Osteoblast (primary cell): ENCODE measurements around the gene PLXDC2. TPM values are rescaled to one million over a fixed set of nuclear protein-coding genes. Genes with fewer than 3 reads are reported as not detected.

Experiments used
- DNase-seq: peaks from one replicate; pipeline ENCODE4 v3.0.0; 2011; ENCODE audit warnings: low spot score, mixed read lengths; ENCODE audit not compliant: insufficient read length; ENCODE audit errors: missing footprints
- H2AFZ ChIP-seq: 2 replicates; pipeline ENCODE4 v1.6.0; 2011; ENCODE audit warnings: mild to moderate bottlenecking, low read length
- H3K27ac ChIP-seq: 2 replicates; pipeline ENCODE4 v1.5.1; 2011; ENCODE audit warnings: mild to moderate bottlenecking, low read depth, low read length, moderate library complexity
- H3K27me3 ChIP-seq: 2 replicates; pipeline ENCODE4 v1.6.0; 2012; ENCODE audit warnings: mild to moderate bottlenecking, control low read depth, inconsistent platforms, low read length, moderate library complexity; ENCODE audit not compliant: insufficient read depth
- H3K36me3 ChIP-seq: 2 replicates; pipeline ENCODE4 v1.5.1; 2011; ENCODE audit warnings: mild to moderate bottlenecking, low read length, control low read depth, moderate library complexity; ENCODE audit not compliant: insufficient read depth
- H3K4me1 ChIP-seq: 2 replicates; pipeline ENCODE4 v1.5.1; 2011; ENCODE audit warnings: mild to moderate bottlenecking, low read length, control low read depth, moderate library complexity; ENCODE audit not compliant: insufficient read depth
- H3K4me2 ChIP-seq: 2 replicates; pipeline ENCODE4 v1.6.0; 2011; ENCODE audit warnings: mild to moderate bottlenecking, low read length; ENCODE audit not compliant: insufficient read depth
- H3K4me3 ChIP-seq: fragments of 200-600 bp; sonication (generic); 3 replicates; pipeline ENCODE4 v1.5.1; 2012; ENCODE audit warnings: mild to moderate bottlenecking, low read length, inconsistent platforms; ENCODE audit not compliant: insufficient read depth
- H3K79me2 ChIP-seq: 2 replicates; pipeline ENCODE4 v1.6.0; 2012; ENCODE audit warnings: mild to moderate bottlenecking, low read length, control low read depth, inconsistent platforms; ENCODE audit not compliant: insufficient read depth
- H3K9me3 ChIP-seq: 2 replicates; pipeline ENCODE4 v1.5.1; 2011; ENCODE audit warnings: low read depth, low read length, control low read depth
- H4K20me1 ChIP-seq: 2 replicates; pipeline ENCODE4 v1.6.0; 2012; ENCODE audit warnings: mild to moderate bottlenecking, low read length, control low read depth; ENCODE audit not compliant: insufficient read depth
- total RNA-seq: library from RNA; depleted of rRNA; stranded (reverse); fragments of >200 nt; gene quantifications from 2 replicates; pipeline ENCODE4 v1.2.3, GENCODE V29; 2012
- TF ChIP-seq, protein P1 (sequence below): IDR thresholded peaks from 2 replicates; pipeline ENCODE4 v1.5.1; 2011; ENCODE audit warnings: mild to moderate bottlenecking, low read depth, low read length, moderate library complexity; ENCODE audit errors: extremely low read depth

The PLXDC2 gene
- total RNA-seq, 1 donor, result 63.3 TPM

DNA sequence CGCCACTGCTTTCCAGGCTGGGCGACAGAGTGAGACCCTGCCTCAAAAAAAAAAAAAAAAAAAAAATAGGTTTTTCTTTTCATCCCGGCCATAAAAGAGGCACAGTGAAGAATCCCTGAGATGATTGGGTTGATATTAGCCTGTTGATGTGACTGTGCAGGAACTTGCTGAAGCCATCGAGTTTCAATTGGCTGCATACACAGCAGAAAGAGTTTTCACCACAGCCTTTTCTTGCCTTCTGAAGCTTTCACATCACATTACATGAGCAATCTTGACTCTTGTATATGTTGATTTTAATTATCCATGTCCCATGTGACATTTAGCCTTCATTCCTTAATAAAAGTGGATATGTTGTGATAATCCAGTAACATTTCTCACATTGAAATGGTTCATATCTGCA lies 14.9 kb upstream of the PLXDC2 start:
- Histone ChIP-seq H3K27me3 (no peaks in the 10 kb centered on the region), H4K20me1 (no peaks in the 10 kb centered on the region), H2AFZ (no peak overlapping the region), H3K36me3 (no peaks in the 10 kb centered on the region), H3K27ac (no peak overlapping the region), H3K9me3 (no peaks in the 10 kb centered on the region), H3K4me3 (no peak overlapping the region), H3K4me1 (no peaks in the 10 kb centered on the region), H3K79me2 (no peaks in the 10 kb centered on the region), H3K4me2 (no peak overlapping the region)
- DNase-seq, result no peak
- TF ChIP-seq, protein P1, sequence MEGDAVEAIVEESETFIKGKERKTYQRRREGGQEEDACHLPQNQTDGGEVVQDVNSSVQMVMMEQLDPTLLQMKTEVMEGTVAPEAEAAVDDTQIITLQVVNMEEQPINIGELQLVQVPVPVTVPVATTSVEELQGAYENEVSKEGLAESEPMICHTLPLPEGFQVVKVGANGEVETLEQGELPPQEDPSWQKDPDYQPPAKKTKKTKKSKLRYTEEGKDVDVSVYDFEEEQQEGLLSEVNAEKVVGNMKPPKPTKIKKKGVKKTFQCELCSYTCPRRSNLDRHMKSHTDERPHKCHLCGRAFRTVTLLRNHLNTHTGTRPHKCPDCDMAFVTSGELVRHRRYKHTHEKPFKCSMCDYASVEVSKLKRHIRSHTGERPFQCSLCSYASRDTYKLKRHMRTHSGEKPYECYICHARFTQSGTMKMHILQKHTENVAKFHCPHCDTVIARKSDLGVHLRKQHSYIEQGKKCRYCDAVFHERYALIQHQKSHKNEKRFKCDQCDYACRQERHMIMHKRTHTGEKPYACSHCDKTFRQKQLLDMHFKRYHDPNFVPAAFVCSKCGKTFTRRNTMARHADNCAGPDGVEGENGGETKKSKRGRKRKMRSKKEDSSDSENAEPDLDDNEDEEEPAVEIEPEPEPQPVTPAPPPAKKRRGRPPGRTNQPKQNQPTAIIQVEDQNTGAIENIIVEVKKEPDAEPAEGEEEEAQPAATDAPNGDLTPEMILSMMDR, result no peak

DNA sequence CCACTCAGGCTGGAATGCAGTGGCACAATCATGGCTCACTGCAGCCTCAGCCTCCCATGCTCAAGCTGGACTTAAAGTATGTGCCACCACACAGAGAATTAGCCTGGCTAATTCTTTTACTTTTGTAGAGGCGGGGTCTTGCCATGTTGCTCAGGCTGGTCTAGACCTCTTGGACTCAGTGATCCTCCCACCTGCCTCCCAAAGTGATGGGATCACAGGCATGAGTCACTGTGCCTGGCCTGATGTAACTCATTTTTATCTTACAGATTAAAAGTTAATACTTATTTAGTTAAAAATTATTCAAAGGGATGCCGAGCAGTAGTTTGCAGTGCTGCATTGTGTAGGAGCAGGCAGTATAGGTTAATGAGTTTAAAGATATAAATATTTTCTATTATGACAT lies 12.6 kb upstream of the PLXDC2 start:
- TF ChIP-seq, protein P1, result no peak
- Histone ChIP-seq H2AFZ (no peak overlapping the region), H3K79me2 (no peaks in the 10 kb centered on the region), H3K4me3 (no peak overlapping the region), H3K36me3 (no peaks in the 10 kb centered on the region), H3K4me2 (no peak overlapping the region), H3K27ac (no peak overlapping the region), H3K27me3 (no peaks in the 10 kb centered on the region), H3K9me3 (no peaks in the 10 kb centered on the region), H3K4me1 (no peaks in the 10 kb centered on the region), H4K20me1 (no peaks in the 10 kb centered on the region)
- DNase-seq, result no peak

DNA sequence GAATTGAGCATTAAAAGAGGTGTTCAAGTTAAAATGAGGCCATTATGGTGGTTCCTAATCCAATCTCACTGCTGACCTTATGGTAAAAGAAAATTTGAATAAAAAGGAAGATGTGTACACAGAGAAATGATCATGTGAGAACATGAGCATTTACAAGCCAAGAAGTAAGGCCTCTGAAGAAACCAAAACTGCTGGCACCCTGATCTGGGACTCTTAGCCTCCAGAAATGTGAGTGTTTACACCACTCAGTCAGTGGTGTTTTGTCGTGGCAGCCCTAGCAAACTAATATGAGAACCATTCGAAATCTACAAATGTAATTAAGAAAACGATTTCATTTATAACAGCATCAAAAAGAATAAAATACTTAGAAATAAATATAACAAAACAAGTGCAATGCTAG lies 6.8 kb upstream of the PLXDC2 start:
- no peaks in the 10 kb centered on the region for H4K20me1 ChIP-seq
- no peak overlapping the region for H2AFZ ChIP-seq
- DNase-seq, result no peak
- no peaks in the 10 kb centered on the region for H3K79me2 ChIP-seq
- TF ChIP-seq, protein P1, result no peak
- no peaks in the 10 kb centered on the region for H3K4me1 ChIP-seq
- no peak overlapping the region for H3K27ac ChIP-seq
- H3K36me3 ChIP-seq, result no peaks in the 10 kb centered on the region
- H3K27me3 ChIP-seq, result peaks cover 3% of the 10 kb centered on the region
- H3K4me2 ChIP-seq, result no peak overlapping the region
- H3K9me3 ChIP-seq, result no peaks in the 10 kb centered on the region
- H3K4me3 ChIP-seq, result no peak overlapping the region

DNA sequence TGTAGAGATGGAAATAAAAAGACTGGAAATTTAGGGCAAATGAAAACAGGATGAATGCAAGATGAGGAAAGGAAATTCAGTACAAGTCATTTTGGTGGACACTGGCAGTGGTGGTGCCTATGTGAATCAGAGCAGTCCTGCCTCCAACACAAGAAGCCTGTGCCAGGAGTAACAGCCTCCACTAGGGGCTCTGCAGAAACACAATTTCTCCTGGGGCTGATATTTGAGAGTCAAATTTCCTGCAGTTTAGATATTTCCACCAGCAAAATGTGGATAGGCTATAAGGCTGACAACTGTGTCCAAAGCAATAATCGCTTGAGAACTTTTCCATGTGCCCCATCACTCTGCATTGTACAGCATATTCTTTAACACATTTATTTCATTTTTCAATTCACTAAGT lies 4.7 kb upstream of the PLXDC2 start:
- Histone ChIP-seq H3K27me3 (peaks cover 14% of the 10 kb centered on the region), H3K36me3 (no peaks in the 10 kb centered on the region), H3K9me3 (no peaks in the 10 kb centered on the region), H3K4me2 (no peak overlapping the region), H3K4me1 (peaks cover 3% of the 10 kb centered on the region), H2AFZ (no peak overlapping the region), H3K4me3 (no peak overlapping the region), H4K20me1 (no peaks in the 10 kb centered on the region), H3K79me2 (no peaks in the 10 kb centered on the region), H3K27ac (no peak overlapping the region)
- peak; percentile 71 for DNase-seq
- TF ChIP-seq, protein P1, result peak; percentile 56
